ENCODE measurements around the gene MORN5. TPM values are rescaled to one million over a fixed set of nuclear protein-coding genes. Genes with fewer than 3 reads are reported as not detected.

The MORN5 gene
- total RNA-seq, 3 donors from 2014 or later = not detected

GRCh38 chr9:122223435-122223834 is 63.7 kb downstream of the MORN5 start:
- no peaks in the 10 kb centered on the region for H3K9me3 ChIP-seq
- H3K4me3 ChIP-seq = no peak overlapping the region
- TF ChIP-seq, protein P1, sequence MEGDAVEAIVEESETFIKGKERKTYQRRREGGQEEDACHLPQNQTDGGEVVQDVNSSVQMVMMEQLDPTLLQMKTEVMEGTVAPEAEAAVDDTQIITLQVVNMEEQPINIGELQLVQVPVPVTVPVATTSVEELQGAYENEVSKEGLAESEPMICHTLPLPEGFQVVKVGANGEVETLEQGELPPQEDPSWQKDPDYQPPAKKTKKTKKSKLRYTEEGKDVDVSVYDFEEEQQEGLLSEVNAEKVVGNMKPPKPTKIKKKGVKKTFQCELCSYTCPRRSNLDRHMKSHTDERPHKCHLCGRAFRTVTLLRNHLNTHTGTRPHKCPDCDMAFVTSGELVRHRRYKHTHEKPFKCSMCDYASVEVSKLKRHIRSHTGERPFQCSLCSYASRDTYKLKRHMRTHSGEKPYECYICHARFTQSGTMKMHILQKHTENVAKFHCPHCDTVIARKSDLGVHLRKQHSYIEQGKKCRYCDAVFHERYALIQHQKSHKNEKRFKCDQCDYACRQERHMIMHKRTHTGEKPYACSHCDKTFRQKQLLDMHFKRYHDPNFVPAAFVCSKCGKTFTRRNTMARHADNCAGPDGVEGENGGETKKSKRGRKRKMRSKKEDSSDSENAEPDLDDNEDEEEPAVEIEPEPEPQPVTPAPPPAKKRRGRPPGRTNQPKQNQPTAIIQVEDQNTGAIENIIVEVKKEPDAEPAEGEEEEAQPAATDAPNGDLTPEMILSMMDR (IDR thresholded peaks at IDR 0.05) = no peak
- TF ChIP-seq POLR2AphosphoS5 (IDR thresholded peaks at IDR 0.05) (no peak), POLR2A (IDR thresholded peaks at IDR 0.05) (no peak)
- no peaks in the 10 kb centered on the region for H3K36me3 ChIP-seq
- DNase-seq (ENCODE audit: low spot score in 2 of 2) = no peak
- no peak overlapping the region for H3K27ac ChIP-seq
- H3K27me3 ChIP-seq = peaks cover 12 to 86% of the 10 kb centered on the region in 2 donors
- peaks cover 13 to 18% of the 10 kb centered on the region in 2 donors for H3K4me1 ChIP-seq
- intact Hi-C loops (cut with DNase I; ENCODE audit: low total_unique reads) = loop anchor here (5.0 kb wide), 1 partner anchor 1229 kb away; no protein-coding TSS in a partner anchor

DNA sequence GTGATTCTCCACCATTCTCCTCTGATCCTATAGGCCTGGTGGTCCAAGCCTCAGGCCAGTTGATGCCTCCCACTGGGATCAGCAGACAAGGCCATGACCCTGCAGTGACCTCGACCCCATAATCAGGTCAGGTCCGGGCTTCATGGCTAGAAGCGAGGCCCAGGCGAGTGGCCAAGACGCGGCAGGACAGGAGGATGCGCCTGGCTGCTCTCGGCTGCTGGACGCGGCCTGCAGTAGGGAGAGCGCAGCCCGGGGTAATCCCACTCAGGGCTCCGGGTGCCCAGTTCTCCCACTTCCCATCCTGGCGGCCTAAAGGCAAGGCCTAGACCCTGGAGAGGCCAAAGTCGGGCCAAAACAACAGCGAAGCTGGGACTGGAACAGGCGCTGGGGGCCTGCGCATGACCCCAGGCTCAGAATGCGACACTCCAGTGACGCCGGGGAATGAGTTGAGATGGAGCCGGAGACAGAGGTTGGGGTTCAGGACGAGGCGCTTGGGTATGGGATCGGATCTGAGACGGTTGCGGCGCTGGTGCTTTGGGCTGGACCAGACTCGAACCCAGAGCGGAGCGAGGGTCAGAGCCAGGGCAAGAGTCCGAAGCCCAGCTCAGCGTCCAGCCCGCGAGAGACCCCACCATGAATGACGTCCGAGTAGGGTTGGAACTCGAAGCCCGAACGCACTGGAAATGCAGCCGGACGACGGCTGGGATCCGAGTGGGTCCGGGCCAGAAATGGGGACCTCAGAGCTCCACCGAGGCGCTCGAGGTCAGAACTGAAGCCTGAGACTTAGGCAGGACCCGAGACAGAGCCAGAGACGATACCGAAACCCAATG is 65.8 kb downstream of the MORN5 start:
- TF ChIP-seq, protein P1 (IDR thresholded peaks at IDR 0.05) = no peak
- TF ChIP-seq POLR2A (IDR thresholded peaks at IDR 0.05) (no peak), POLR2AphosphoS5 (IDR thresholded peaks at IDR 0.05) (no peak)
- Histone ChIP-seq H3K36me3 (no peaks in the 10 kb centered on the region), H3K27me3 (peaks cover 13 to 82% of the 10 kb centered on the region in 2 donors), H3K27ac (no peak overlapping the region), H3K4me3 (peak overlapping the region; percentile 15 to 57 (median 21)), H3K4me1 (peaks cover 3 to 5% of the 10 kb centered on the region in 2 donors), H3K9me3 (no peaks in the 10 kb centered on the region)
- DNase-seq (ENCODE audit: low spot score in 2 of 2) = no peak
- intact Hi-C loops (cut with DNase I; ENCODE audit: low total_unique reads) = no loop called here

DNA sequence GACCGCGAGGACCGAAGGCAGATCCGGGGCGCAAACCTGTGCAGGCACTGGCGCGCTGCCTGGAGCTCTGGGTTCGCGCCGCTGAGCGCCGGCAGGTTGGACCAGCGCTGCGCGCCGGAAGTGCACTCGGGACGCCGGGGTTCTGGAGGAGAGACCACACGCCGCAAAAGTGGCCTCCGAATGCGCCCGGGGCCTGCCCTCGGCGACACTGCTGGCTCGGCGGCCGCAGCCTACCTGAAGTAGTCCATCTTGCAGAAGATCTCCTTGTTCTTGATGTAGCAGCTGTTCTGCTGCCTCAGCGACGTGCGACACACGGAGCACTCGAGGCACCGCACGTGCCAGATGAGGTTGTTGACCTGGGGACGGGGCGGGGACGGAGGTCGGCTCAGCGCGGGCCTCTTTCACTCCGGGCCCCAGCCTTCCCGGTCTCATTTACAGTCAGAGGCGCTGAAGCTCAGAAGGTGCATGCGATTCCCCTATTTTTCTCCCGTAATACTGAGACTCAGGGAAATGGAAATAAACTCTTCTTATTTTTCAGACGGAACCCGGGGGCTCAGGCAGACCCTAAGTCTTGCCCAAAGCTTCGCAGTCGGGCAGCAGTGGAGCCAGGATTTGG is 66.5 kb downstream of the MORN5 start:
- DNase-seq (ENCODE audit: low spot score in 2 of 2) = no peak
- TF ChIP-seq, protein P1 (IDR thresholded peaks at IDR 0.05) = no peak
- no peak for TF ChIP-seq POLR2AphosphoS5 (IDR thresholded peaks at IDR 0.05)
- TF ChIP-seq POLR2A (IDR thresholded peaks at IDR 0.05) = no peak
- H3K36me3 ChIP-seq = no peaks in the 10 kb centered on the region
- no peak overlapping the region for H3K27ac ChIP-seq
- peak overlapping the region; percentile 15 to 71 (median 21) for H3K4me3 ChIP-seq
- intact Hi-C loops (cut with DNase I; ENCODE audit: low total_unique reads) = no loop called here
- H3K27me3 ChIP-seq = peaks cover 13 to 82% of the 10 kb centered on the region in 2 donors
- peaks cover 3 to 5% of the 10 kb centered on the region in 2 donors for H3K4me1 ChIP-seq
- no peaks in the 10 kb centered on the region for H3K9me3 ChIP-seq

DNA sequence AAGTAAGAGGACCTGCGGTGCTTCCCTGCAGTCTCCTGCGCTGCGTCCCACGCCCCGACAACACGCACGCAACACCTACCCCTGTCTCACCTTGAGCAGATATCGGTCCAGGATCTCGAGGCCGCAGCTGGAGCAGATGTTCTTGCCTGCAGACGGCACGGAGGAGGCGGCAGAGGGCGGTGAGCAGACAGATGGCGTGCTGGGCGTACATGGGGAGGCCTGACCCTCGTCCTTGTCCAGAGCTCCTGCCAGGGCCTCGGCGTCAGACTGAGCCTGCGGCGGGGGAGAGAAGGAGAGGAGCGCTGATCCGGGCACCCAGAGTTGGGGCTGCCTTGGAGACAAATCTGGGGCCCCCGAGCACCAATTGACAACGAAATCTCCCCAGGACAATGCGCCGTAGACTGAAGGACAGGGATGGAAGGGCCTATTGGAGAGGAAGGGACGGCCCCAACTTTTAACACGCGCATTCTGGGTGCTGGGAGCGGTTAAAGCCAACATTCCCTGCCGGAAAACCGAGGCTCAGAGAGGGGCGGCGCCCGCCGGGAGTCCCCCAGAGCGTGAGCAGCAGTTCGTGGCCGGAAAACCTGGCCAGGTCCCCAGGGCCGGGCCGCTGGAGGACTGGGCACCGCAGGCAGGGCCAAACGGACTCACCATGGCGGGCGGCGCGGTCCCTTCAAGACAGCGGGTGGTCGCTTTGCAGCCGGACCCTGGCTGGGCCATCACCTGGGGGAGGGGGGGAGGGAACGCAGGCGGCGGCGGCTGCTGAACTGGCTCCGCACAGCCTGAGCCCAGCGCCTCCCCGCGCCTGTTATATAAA is 67.3 kb downstream of the MORN5 start:
- Histone ChIP-seq H3K27ac (no peak overlapping the region), H3K4me1 (peaks cover 3 to 5% of the 10 kb centered on the region in 2 donors), H3K36me3 (no peaks in the 10 kb centered on the region), H3K27me3 (peaks cover 13 to 81% of the 10 kb centered on the region in 2 donors), H3K9me3 (no peaks in the 10 kb centered on the region), H3K4me3 (peak overlapping the region; percentile 43 to 71 (median 46))
- no peak for DNase-seq (ENCODE audit: low spot score in 2 of 2)
- intact Hi-C loops (cut with DNase I; ENCODE audit: low total_unique reads) = no loop called here
- TF ChIP-seq POLR2AphosphoS5 (IDR thresholded peaks at IDR 0.05) = no peak
- TF ChIP-seq POLR2A (IDR thresholded peaks at IDR 0.05) = no peak
- TF ChIP-seq, protein P1 (IDR thresholded peaks at IDR 0.05) = no peak

All from breast epithelium (tissue), 4 donors.